ENCODE measurements around the gene MLF2. TPM values are rescaled to one million over a fixed set of nuclear protein-coding genes. Genes with fewer than 3 reads are reported as not detected.

The MLF2 gene
- total RNA-seq, 2 donors from 2014 or later = 122 to 134 TPM

- Mint-ChIP-seq H3K36me3 (ENCODE audit: insufficient read depth in 2 of 2) (no peaks in the 10 kb centered on the region), H3K4me1 (ENCODE audit: low read depth) (peaks cover 89% of the 10 kb centered on the region), H3K27me3 (ENCODE audit: low read depth) (no peaks in the 10 kb centered on the region), H3K27ac (no peak overlapping the region), H3K9me3 (no peaks in the 10 kb centered on the region), H3K4me3 (peak overlapping the region; percentile 38 to 69)
- ATAC-seq (replicated peaks in 1 of 2) (no peak), DNase-seq (no peak)
Observed at GRCh38 chr12:6784296-6784695, 31.4 kb upstream of the MLF2 start.

DNA sequence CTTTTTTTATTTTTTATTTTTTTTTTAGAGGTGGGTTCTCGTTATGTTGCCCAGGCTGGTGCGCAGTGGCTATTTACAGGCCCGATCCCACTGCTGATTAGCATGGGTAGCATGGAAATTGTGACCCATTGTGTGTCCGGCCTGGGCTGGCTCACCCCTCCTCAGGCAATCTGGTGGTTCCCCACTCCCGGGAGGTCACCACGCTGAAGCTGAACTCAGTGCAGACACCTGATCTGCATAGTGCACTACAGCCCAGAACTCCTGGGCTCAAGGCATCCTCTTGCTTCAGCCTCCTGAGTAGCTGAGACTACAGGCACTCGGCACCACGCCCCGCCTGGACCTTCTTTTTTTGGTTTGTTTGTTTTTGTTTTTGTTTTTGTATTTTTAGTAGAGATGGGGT lies 30.9 kb upstream of the MLF2 start:
- H3K27ac Mint-ChIP-seq = no peak overlapping the region
- no peaks in the 10 kb centered on the region for H3K27me3 Mint-ChIP-seq (ENCODE audit: low read depth)
- no peak for ATAC-seq (replicated peaks in 1 of 2)
- no peak for DNase-seq
- no peaks in the 10 kb centered on the region for H3K9me3 Mint-ChIP-seq
- H3K4me3 Mint-ChIP-seq = peak overlapping the region; percentile 38 to 69
- H3K36me3 Mint-ChIP-seq (ENCODE audit: insufficient read depth in 2 of 2) = peaks cover 0 to under 1% of the 10 kb centered on the region in 2 donors
- peaks cover 89% of the 10 kb centered on the region for H3K4me1 Mint-ChIP-seq (ENCODE audit: low read depth)

DNA sequence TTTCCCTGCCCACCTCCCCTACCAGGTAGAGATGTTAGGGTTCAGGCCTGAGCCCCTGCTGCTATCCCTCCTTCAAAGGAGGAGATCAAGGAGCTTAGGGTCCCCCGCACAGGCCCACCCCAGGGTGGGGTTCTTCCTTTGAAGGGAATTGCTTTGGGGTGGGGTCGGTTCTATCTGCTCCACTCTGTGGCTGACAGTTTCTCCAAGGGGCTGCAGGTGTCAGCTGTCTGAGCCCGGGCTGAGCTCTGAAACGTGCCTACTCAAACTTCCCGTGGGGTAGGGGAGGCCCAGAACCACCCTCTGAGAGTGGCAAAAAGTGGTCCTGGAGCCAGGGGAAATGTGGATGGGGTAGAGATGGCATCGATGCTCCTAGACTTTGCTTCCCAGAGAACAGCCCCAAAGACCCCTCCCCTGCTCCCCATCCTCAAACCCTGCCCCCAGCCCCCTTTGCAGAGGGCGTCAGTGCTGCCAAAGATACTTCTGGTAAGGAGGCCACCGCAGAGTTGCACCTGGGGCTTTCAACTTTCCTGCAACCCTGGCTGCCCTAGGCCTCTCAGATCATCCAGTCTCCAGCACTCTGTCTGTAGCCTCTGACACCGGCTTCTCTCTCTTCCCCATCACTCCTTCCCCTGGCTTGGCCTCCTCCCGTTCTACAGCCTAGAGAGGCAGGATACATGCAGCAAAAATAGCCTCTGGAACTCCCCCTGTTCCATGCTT lies 30.1 kb upstream of the MLF2 start:
- Mint-ChIP-seq H3K27me3 (ENCODE audit: low read depth) (no peaks in the 10 kb centered on the region), H3K36me3 (ENCODE audit: insufficient read depth in 2 of 2) (peaks cover 0 to 5% of the 10 kb centered on the region in 2 donors), H3K4me3 (peak overlapping the region; percentile 30 to 69), H3K27ac (no peak overlapping the region), H3K9me3 (no peaks in the 10 kb centered on the region), H3K4me1 (ENCODE audit: low read depth) (peaks cover 89% of the 10 kb centered on the region)
- DNase-seq (no peak), ATAC-seq (replicated peaks in 1 of 2) (no peak)

DNA sequence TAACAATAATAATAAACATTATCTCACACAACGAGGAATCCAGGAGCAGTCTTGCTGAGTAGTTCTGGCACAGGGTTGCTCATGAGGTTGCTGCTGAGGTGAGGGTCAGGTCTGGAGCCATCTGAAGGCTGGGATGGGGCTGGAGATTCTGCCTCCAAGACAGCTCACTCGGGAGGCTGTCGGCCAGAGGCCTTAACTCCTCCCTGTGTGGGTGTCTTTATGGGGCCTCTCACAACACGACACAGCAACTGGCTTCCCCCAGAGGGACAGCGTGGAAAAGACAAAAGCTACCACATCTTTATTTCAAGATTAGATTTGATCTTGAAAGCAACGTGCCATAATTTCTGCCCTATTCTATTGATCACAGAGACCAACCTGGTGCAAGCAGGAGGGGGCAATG lies 29.2 kb upstream of the MLF2 start:
- no peaks in the 10 kb centered on the region for H3K9me3 Mint-ChIP-seq
- DNase-seq (no peak), ATAC-seq (replicated peaks in 1 of 2) (no peak)
- H3K4me3 Mint-ChIP-seq = peak overlapping the region; percentile 40 to 69
- H3K27ac Mint-ChIP-seq = peak overlapping the region; percentile 34
- H3K4me1 Mint-ChIP-seq (ENCODE audit: low read depth) = peaks cover 93% of the 10 kb centered on the region
- no peaks in the 10 kb centered on the region for H3K27me3 Mint-ChIP-seq (ENCODE audit: low read depth)
- peaks cover 0 to 6% of the 10 kb centered on the region in 2 donors for H3K36me3 Mint-ChIP-seq (ENCODE audit: insufficient read depth in 2 of 2)

DNA sequence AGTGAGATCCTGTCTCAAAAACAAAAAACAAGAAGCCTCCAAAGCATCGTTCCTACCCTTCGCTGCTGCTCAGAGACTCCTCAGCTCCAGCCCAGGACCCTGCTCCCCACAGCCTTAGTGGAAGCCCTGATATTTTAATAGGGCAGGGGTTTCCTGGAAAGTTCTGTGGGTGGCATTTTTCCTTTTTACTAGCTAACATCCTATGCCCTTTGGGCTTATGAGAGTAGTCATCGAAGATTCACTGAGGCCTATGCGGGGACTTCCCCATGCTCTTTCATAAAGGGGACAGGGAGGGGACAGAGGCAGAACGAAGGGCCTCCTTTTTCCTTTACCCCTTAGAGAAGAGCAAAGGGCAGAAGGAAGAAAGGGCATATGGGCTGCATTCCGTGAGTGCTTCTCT lies 27.6 kb upstream of the MLF2 start:
- DNase-seq (peak in 1 of 2 donors; percentile 62), ATAC-seq (replicated peaks in 1 of 2) (peak; percentile 59)
- Mint-ChIP-seq H3K4me3 (peak overlapping the region; percentile 74 to 78), H3K36me3 (ENCODE audit: insufficient read depth in 2 of 2) (peaks cover 6 to 11% of the 10 kb centered on the region in 2 donors), H3K27me3 (ENCODE audit: low read depth) (no peaks in the 10 kb centered on the region), H3K4me1 (ENCODE audit: low read depth) (peaks cover 93% of the 10 kb centered on the region), H3K27ac (peak overlapping the region; percentile 87), H3K9me3 (no peaks in the 10 kb centered on the region)

GRCh38 chr12:6779708-6780432 lies 26.9 kb upstream of the MLF2 start:
- peak overlapping the region; percentile 42 for H3K27ac Mint-ChIP-seq
- peak overlapping the region; percentile 74 to 92 for H3K4me3 Mint-ChIP-seq
- DNase-seq = no peak
- no peaks in the 10 kb centered on the region for H3K27me3 Mint-ChIP-seq (ENCODE audit: low read depth)
- peaks cover 10 to 16% of the 10 kb centered on the region in 2 donors for H3K36me3 Mint-ChIP-seq (ENCODE audit: insufficient read depth in 2 of 2)
- peaks cover 93% of the 10 kb centered on the region for H3K4me1 Mint-ChIP-seq (ENCODE audit: low read depth)
- H3K9me3 Mint-ChIP-seq = no peaks in the 10 kb centered on the region
- ATAC-seq (replicated peaks in 1 of 2) = peak; percentile 22 to 25

GRCh38 chr12:6778574-6779550 lies 25.9 kb upstream of the MLF2 start:
- peak; percentile 77 to 80 for ATAC-seq (replicated peaks in 1 of 2)
- H3K36me3 Mint-ChIP-seq (ENCODE audit: insufficient read depth in 2 of 2) = peaks cover 15 to 22% of the 10 kb centered on the region in 2 donors
- peaks cover 92% of the 10 kb centered on the region for H3K4me1 Mint-ChIP-seq (ENCODE audit: low read depth)
- H3K27ac Mint-ChIP-seq = peak overlapping the region; percentile 42
- H3K27me3 Mint-ChIP-seq (ENCODE audit: low read depth) = no peaks in the 10 kb centered on the region
- peak; percentile 92 for DNase-seq
- no peaks in the 10 kb centered on the region for H3K9me3 Mint-ChIP-seq
- H3K4me3 Mint-ChIP-seq = peak overlapping the region; percentile 74 to 92

- DNase-seq (no peak), ATAC-seq (replicated peaks in 1 of 2) (no peak)
- no peak overlapping the region for H3K27ac Mint-ChIP-seq
- H3K9me3 Mint-ChIP-seq = no peaks in the 10 kb centered on the region
- no peaks in the 10 kb centered on the region for H3K27me3 Mint-ChIP-seq (ENCODE audit: low read depth)
- H3K4me1 Mint-ChIP-seq (ENCODE audit: low read depth) = peaks cover 88% of the 10 kb centered on the region
- peaks cover 15 to 22% of the 10 kb centered on the region in 2 donors for H3K36me3 Mint-ChIP-seq (ENCODE audit: insufficient read depth in 2 of 2)
- H3K4me3 Mint-ChIP-seq = peak overlapping the region; percentile 74 to 92
Observed at GRCh38 chr12:6778217-6778573, 25.3 kb upstream of the MLF2 start.

- no peaks in the 10 kb centered on the region for H3K9me3 Mint-ChIP-seq
- peak overlapping the region; percentile 17 to 74 for H3K4me3 Mint-ChIP-seq
- peaks cover 15 to 22% of the 10 kb centered on the region in 2 donors for H3K36me3 Mint-ChIP-seq (ENCODE audit: insufficient read depth in 2 of 2)
- H3K4me1 Mint-ChIP-seq (ENCODE audit: low read depth) = peaks cover 88% of the 10 kb centered on the region
- ATAC-seq (replicated peaks in 1 of 2) (no peak), DNase-seq (no peak)
- no peaks in the 10 kb centered on the region for H3K27me3 Mint-ChIP-seq (ENCODE audit: low read depth)
- peak overlapping the region; percentile 26 for H3K27ac Mint-ChIP-seq
Observed at GRCh38 chr12:6777386-6777785, 24.4 kb upstream of the MLF2 start.

DNA sequence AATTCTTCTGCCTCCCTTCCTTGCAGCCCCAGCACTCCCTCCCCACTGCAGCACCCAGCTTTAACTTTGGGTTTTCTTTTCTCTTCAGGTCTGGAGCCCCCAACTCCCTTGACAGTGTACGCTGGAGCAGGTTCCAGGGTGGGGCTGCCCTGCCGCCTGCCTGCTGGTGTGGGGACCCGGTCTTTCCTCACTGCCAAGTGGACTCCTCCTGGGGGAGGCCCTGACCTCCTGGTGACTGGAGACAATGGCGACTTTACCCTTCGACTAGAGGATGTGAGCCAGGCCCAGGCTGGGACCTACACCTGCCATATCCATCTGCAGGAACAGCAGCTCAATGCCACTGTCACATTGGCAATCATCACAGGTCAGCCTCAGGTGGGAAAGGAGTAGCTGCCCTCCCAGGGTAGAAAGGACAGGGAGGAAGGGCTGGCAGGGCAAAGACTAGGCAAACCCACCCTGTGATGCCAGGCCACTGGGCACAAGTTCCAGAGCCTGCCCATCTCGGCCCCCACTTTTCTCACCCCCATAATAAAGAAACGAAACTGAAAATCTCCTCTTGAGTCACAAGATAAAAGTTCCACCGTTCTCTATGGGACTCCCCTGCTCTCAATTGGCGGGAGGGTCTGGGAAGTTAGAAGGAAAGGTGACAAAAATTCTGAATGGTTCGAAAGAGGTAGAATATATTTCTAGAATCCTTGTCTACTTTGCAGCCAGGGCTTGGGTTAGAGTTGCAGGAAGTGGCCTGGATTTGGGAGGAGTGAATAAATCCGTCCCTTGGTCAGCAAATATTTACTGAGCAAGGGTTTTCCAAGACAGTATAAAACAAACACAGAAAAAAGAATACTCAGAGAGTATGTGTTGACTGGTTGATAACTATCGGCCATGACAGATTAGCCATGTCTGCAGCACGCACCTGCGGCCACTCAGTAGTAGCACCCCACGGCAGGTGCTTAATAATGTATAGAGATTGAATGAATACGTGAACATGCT lies 22.5 kb upstream of the MLF2 start:
- peaks cover 94% of the 10 kb centered on the region for H3K4me1 Mint-ChIP-seq (ENCODE audit: low read depth)
- H3K27me3 Mint-ChIP-seq (ENCODE audit: low read depth) = no peaks in the 10 kb centered on the region
- DNase-seq = no peak
- peak overlapping the region; percentile 87 for H3K27ac Mint-ChIP-seq
- H3K36me3 Mint-ChIP-seq (ENCODE audit: insufficient read depth in 2 of 2) = peaks cover 19 to 25% of the 10 kb centered on the region in 2 donors
- H3K9me3 Mint-ChIP-seq = no peaks in the 10 kb centered on the region
- peak overlapping the region; percentile 78 to 82 for H3K4me3 Mint-ChIP-seq
- no peak for ATAC-seq (replicated peaks in 1 of 2)

DNA sequence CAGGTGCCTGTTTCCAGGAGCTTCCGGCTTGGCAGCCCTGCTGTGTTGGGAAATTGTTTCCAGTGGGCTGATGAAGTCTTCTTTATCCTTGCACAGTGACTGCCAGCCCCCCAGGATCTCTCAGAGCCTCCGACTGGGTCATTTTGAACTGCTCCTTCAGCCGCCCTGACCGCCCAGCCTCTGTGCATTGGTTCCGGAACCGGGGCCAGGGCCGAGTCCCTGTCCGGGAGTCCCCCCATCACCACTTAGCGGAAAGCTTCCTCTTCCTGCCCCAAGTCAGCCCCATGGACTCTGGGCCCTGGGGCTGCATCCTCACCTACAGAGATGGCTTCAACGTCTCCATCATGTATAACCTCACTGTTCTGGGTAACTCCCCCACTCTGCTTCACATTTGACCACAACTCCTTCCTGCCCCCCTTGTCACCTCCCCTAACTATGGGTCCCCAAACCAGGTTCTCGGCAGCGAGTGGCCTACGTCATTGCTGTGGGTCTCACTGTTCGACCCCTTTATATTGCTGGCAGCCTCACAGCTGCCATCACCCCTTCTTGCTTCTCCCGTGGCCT lies 21.6 kb upstream of the MLF2 start:
- peak in 1 of 2 donors; percentile 46 for DNase-seq

More for the DNA sequence above, 21.6 kb upstream of the MLF2 start:
- Mint-ChIP-seq H3K4me1 (ENCODE audit: low read depth) (peaks cover 94% of the 10 kb centered on the region), H3K27me3 (ENCODE audit: low read depth) (peaks cover under 1% of the 10 kb centered on the region), H3K27ac (peak overlapping the region; percentile 87), H3K4me3 (peak overlapping the region; percentile 78 to 82), H3K36me3 (ENCODE audit: insufficient read depth in 2 of 2) (peaks cover 20 to 28% of the 10 kb centered on the region in 2 donors), H3K9me3 (no peaks in the 10 kb centered on the region)
- peak; percentile 49 to 57 for ATAC-seq (replicated peaks in 1 of 2)
